Measurements from ENCODE around the gene ZNF48.

The ZNF48 gene

DNA sequence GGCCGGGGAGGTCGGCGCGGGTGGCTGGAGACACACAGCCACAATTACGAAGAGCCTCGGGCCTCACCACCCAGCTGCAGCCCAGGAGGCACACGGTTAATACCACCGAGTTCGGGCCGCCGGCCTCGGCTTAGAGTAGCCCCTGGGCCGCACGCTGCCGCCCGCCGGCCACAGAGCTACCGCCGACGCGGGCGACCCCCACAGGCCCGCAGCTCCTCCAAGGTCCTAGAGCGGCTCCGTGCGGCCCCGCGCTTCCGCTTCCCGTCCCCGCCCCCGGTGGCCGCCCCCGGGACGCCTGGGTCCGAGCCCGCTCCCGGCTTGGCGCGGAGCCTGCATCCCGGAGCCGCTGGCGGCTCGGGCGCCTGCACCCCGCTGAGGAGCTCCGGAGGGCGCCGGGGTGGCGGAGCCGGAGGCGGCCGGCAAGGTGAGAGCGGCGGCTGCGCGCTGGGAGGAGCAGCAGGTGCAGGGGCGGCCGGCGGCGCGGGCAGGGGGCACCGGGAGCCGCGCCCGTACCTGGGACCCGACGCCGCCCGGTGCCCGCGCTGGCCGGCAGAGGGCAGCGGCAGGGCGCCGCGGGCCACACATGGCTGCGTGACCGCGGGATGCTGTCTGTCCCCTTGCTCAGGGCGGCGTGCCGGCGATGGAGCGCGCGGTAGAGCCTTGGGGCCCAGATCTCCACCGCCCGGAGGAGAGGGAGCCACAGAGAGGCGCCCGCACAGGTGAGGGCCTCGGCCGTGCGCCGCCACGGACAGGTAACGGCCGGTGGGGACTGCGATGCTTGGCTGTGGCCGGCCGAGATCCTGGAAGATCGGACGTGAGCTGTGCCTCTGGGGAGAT, at the start of gene ZNF48:
TSS of gene ZNF48 (plus strand) at position 266 of the 837 bp plus-strand sequence. CDS start at position 641, 375 bp downstream.
- DNase-seq: peak; percentile 69

DNA sequence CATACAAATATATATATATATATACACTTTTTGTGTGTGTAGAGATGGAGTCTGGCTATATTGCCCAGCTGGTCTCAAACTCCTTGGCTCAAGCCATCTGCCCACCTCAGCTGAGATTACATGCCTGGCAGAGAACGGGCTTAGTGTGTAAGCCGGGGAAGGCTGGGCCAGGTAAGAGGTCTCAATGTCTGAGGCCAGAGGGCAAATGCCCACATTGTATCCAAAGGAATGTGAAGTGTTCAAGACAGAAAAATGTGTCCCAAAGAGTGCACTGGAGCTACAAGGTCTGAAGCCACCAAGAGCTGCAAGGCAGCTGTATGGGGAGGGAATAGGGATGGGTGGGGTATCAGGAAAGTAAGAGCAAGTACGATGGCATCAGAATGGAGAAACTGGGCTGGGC, 48.9 kb upstream of the ZNF48 start:
- DNase-seq: no peak

DNA sequence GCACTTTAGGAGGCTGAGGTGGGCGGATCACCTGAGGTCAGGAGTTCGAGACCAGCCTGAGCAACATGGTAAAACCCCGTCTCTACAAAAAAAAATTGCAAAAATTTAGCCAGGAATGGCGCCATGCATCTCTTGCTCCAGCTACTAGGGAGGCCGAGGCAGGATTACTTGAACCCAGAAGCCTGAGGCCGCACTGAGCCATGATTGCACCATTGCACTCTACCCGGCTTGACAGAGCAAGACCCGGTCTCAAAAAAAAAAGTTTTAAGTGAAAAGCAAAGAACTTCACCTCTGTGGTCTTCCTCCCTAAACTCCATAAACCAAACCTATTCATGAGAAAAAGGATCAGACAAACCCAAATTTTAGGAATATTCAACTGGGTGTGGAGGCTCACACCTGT, 47.1 kb upstream of the ZNF48 start:
- DNase-seq: no peak

DNA sequence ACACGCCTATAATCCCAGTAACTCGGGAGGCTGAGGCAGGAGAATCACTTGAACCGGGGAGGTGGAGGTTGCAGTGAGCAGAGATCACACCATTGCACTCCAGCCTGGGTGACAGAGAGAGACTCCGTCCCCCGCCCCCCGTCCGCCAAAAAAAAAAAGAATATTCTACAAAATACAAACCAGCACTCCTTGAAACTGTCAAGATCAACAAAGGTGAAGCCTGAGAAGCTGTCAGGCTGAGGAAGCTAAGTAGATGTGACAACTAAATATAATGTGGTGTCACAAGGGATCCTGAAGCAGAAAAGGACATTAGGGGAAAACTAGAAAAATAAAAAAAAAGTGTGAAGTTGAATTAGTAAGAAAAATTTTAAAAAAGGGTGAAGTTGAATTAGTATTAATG, 46.3 kb upstream of the ZNF48 start:
- DNase-seq: no peak

DNA sequence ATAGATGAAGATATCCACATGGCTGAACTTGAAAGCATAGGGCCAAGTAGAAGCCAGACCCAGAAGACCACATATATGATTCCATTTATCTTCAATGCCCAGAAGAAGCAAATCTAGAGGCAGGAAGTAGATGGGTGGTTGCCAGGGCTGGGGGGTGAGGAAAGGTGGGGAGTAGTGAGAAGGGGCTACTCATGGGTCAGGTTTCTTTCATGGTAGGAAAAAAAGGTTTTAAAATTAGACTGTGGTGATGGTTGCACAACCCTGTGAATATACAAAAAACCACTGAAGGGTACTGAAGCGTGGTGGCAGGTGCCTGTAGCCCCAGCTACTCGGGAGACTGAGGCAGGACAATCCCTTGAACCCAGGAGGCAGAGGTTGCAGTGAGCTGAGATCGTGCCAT, 45.5 kb upstream of the ZNF48 start:
- DNase-seq: no peak

DNA sequence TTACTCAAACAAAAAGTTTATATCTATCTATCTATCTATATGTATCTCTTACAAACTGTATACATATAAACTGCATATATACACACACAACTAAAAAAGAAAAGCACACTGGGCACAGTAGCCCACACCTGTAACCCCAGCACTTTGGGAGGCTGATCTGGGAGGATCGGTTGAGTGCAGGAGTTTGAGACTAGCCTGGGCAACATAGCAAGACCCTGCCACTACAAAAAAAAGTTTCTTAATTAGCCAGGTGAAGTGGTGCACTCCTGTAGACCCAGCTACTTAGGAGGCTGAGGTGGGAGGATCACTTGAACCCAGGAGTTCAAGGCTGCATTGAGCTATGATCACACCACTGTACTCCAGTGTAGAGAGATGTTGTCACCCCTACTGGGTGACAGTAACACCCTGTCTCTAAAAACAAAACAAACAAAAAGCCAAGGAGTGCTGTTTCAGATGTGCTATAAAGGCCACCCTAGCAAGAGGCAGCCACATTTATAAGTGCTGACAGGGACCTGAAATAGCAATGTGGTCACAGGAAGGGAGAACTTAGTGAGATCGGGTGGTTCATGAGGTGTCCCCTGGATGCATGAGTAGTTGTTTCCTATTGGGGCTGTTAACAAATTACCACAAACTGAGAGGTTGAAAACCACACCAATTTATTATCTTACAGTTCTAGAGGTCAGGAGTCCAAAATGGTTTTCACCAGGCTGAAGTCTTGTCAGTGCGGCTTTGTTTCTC, 44.9 kb upstream of the ZNF48 start:
- no peak for DNase-seq

DNA sequence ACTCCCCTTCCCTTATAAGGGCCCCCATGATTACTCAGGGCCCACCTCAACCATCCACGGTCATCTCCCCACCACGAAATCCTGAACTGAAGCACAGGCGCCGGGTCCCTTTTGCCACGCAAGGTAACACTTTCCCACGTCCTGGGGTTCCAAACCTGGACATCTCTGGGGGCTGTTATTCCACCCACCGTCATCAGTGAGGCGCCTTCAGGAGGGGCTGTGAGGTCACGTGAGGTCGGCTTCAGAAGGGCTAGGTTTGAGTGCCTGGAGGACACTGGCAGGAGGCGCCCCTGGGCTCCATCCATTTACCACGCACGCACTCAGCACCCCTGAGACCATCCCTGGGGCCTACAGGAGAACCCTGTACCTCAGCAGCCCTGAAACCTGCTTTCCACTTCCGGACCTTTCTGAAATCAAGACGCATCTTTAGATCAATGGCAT, 44.2 kb upstream of the ZNF48 start:
- no peak for DNase-seq

DNA sequence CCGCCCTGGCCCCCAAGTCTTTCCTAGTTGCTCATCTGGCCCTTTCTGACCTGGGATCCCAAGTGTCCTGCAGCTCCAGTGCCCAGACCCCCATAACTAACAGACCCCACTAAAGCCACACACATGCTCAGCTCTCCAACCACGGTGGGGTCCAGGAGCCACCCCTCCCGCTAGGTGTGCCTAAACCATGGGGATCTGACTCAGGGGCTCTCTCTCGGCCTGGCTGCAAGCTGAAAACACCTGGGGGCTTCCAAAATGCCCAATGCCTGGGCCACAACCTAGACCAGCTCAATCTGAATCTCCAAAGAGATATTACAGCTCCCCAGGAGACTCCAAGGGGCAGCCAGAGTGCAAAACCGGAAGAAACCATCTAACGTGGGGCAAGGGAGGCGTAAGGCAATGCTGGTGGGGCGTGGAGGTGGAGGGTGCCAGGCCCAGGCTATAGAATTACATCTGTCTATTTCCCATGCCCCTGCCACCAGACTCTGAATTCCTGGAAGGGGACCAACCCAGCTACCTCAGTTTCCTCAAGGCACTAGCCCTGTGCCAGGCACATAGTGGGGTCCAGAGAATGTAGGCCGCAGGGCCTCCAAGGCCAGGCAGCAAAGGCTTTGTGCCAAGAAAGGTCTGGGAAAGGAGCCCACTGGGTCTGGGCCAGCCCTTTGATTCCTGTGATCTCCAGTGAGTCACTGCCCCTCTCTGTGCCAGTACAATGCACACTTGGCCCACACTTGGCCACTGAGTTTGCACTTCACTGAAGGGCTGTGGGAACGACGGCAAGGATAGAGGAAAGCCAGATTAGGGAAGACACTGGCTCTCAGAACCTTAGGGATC, 43.4 kb upstream of the ZNF48 start:
- peak; percentile 81 for DNase-seq

DNA sequence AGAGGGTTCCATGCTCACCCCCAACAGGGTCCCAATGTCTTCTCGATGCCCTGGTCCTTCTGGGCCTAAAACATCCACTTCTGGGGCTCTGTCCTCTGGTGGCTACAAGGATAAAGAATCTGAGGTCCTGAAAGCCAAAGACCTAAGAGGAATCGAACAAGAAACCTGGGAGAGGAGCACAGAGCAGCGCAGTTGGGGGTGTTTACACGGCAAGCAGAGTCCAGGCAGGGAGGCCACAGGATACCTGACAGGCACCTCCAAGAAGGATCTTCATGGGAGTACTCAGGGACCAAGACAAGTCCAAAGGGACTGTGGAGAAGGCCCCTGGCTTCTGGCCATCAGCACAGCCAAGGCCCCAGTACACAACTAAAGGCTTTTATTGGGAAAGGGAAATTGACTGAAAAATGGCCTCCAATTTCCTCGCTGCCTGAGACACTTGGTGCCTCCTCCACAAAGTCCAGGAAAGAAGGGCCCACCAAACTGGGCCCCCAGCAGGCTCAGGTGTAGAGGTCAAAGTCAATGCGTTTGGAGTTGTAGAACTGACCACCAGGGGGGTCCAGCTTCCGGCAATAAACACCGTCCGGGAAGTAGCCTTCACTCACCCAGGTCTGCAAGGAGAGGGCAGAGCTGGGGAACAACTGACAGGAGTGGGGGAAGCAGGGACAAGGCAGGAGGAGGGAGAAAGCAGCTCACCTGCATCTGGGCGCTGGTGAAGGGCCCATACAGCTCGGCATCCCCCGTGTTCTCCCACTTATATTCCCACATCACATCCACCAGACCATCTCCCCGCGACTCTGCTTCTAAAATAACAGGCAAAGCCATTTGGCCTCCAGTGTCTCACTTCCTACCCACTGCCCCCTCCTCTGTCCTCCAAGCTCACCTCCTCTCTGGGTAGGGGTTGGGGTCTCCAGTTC, 42.5 kb upstream of the ZNF48 start:
- no peak for DNase-seq

DNA sequence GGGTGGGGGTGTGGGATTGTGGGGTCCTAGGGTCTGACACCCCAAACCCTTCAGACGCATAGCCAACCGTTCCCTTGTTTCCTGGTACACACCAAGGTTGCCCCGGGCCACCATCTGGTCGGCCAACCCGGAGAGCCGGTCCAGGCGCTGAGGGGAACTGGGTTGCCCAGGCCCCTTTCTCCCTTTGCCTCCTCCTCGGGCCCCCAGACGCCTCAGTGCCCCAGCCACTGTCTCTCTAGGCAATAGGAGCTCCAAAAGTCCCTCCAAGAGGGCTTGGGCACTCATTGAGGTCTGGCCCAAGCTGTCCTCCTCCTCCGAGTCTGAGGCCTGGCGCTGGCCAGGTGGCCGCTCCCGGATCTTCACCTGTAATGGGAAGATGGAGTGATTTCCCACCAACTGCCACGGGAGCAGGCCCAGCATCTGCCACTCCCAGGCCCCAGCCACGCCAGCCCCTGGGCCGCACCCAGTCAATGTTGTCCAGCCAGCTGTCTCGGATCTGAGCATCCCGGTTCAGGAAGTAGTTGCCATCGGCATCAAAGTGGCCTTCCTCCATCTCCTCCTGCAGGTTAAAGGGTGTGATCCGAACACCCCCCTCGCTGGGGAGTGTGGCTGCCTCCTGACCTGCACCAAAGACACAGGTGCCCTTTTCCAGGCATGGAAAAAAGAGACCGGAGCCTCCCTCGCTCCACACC, 41.6 kb upstream of the ZNF48 start:
- DNase-seq: no peak

DNA sequence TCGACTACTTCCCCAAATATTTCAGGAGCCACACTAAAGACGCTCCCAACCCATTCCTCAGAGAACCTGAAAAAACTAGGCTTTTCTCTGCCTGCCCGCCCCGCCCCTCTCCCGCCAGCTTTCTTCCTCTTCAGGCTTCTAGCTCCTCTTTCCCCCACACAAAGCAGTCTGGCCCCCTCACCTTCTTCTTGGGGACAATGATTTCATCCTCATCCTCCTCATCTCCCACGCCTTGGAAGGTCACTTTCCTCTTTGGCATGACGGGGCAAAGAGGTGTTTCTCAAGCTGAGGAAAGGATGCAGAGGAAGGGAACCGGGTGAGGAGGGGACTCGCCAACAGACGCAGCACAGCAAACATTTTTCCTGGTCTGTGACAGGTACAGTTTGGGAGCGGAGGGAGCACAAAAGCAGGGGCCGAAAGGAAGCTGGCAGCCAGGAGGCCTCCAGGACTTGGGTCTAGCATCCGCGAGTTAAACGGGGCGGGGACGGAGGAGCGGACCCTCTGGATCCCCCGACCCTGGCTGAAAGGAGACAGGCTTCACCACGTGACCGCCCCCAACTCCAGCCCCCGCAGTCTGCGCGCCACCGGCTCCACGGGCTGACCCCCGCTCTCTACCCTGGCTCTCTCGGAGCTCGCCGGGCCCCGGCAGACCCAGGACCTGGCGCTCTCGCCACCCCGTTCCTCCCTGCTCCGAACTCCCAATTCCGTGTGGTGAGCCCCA, 40.6 kb upstream of the ZNF48 start:
- DNase-seq: no peak

DNA sequence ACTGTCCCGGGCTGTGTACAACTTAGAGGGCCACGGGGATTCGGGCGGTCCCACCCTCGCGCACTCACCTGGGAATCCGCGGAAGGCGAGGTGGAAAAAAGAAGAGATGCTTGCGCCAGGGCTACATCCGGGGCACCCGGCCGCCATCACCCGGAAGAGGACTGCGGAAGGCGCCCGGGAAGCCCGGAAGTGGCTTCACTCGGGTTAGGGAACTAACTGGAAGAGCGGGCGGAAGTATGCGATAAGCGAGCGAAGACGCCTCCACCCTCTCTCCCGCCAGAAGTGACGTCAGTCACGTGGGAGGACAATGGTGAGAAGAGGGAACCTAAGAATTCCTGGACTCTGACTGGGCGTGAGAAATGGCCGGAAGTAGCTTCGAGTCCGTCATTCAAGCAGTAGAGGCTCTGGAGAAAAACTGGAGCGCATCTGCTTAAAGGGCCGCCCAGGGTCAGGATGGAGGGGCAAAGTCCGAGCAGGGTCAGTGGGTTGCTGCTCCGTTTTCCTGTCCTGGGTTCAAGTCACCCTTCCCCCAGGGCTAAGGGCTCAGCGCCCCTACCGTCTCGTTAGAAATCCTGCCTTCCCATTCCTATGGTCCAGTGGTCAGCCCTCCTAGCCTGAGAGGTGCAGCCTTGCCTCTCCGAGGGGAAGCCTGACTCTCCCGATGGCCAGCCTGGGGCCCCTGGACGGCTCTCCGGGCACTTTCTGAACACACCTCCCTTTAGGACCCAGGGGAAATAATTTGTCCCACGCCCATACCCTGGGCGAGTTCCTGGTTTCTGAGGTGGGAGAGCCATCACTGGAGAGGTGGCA, 39.9 kb upstream of the ZNF48 start, which contains the start of gene CD2BP2:
TSS of gene CD2BP2 (minus strand) at position 165 of the 810 bp plus-strand sequence. CDS start 627 bp downstream, outside the sequence.
- DNase-seq: peak; percentile 97

DNA sequence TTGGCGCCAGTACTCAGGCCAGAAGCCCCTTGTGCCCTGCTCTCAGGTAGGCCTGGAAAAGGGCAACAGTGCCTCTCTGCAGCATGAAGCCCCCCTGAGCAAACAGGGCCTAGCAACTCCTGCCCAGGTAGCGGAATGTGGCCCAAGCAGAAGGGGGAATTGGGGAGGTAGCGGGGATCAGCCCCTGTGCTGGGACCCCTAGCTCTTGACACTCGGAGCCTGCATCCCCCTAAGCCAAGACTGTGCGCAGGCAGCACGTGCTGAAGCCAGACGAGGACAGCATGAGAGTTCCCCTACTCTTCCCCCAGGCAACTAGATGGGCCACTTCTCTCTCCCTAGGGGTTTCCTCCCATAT, 39.3 kb upstream of the ZNF48 start:
- no peak for DNase-seq

DNA sequence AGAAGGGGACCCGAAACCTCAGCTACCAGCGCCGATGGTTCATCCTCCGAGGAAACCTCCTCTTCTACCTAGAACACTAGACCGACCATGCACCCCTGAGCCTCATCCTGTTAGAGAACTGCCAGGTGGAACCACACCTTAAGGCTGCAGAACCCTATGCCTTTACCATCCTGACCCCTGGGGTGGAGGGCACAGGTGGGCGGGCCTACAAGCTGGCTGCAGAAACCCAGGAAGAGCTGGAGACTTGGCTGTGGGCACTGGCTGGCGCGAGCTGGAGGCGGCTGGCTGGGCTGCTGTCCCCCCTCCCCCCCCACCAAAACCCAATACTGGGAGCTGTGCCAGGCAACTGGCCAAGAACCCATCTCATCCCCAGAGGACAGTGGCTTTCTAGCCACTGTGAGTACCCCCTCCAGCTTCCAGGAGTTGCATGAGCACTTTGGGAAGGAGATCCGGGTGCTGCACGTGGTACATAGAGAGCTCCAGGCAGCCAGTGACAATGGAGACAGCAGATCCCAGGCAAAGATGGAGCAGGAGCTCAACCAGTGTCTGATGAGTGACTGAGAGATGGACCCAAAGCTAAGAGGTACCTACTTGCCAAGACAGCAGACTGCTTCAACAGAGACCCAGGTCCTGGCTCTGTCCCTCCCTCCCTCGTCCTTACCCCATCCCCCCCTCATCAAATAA, 38.7 kb upstream of the ZNF48 start:
- DNase-seq: no peak

DNA sequence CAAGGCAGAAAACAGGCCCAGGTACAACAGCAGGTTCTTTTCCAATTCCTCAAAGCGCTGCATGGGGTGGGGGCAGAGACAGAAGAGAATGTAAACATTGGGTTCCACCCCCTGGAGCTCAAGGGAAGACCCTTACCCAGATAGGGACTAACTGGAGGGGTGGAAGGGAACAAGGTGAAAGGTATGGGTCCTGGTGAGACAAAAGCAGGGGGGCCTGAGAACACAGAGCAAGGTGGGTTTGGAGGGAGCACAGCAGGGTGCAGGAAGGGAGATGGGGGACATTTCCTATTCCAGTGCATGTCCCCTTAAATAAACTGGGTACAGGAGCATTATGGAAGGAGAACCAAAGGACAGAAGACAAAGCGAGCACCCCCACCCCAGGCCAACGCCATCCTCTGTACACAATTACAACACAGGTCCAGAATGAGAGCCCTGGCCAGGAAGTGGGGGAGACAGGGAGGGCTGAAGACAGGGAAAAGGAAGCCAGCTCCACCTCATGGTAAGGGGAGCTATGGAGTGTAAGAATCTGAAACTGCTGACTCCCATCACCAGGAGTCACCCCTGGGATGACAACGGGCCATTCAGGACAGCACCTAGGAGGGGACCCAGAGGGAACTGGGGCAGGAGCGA, 38.0 kb upstream of the ZNF48 start:
- DNase-seq: no peak

DNA sequence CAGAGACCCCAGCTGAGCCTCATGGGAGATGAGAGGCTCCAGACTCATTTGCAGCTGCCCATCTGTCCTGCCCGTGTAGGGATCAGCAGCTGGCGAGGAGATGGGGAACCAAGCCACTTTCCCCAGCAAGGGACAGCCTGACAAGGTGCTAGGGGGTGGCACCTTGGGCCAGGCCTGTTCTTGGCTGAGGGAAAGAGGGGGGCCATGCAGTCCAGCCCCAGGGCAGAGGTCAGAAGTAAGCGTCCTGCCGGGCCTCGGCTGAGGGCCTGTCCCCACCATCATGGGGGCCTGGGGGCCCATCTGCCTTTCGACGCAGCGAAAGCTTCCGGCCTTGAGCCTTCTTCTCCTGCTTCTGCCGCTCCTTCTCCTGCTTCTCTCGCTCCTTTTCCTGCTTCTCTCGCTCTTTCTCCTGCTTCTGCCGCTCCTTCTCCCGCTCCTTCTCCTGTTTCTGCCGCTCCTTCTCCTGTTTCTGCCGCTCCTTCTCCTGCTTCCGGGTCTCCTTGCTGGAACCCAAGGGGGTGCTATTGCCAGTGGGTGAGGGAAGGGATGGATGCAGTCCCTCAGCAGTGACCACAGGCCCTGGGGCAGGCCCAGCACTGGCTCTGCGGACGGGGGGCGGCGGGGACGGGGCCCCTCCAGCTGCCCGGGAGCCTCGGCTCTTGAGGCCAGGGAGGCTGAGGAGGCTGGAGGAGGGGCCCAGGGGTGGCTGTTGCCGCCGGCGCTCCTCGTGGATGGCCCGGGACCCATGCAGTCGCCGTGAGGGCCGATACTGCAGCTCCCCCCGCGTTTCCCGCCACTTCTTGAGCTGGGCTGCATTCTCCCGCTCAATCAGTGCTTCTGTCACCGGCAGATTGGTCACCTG, 37.3 kb upstream of the ZNF48 start:
- no peak for DNase-seq

DNA sequence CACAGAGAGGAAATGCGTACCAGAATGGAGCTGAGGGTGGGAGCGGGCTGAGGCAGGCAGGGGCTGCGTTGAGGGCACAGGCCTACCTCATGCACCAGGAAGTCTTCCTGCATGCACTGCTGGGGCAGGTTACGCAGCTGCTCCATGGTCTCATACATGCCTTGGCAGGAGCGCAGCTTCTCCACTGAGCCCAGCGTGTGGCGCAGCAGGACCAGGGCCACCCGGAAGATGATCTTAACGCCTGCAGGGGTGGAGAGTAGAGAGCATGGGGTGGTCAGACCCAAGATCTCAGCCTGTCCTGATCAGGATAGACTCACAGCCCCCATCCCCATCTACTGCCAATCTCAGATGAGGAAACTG, 36.7 kb upstream of the ZNF48 start:
- DNase-seq: no peak
